Fibroblast of upper back skin (primary cell): ENCODE measurements around the gene F3.

Experiments used
- DNase-seq: peaks from one replicate; pipeline ENCODE4 v3.0.0-alpha.2; 2013

Gene F3

DNA sequence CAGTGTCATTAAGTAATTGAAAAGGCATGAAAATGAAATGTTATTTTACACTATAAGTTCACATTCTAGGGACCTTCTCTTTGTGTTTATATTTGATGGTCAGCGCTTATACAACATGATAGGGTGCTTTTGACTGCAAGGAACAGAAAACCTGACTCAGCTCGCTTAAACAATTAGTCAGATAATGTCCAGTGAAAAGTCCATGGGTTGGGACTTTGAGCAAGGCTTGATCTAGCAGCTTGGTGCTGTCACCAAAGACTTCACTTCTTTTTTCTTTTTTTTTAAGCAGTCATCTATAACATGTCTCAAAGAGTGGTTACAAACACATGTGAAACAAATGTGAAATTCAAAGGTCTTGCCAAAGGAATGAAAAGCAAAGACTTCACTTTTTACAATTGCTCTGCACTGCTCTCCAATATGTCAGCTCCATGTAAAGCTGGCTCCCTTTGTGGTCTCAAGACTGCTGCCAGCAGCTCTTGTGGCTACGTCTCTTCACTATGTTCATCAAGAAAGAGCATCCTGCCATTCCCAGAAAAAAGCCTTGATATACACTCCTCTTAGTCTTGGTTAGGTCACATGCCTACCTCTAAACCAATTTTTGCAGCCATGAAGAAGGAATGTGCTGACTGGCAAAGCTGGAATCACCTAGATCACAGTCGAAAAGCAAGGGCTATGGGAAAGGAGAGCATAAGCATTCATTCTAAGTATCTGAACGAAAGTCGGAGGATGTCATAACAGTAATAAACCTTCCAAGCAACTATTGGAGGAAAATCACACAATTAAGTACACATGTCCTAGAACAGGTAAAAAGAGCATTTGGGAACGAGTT is 15.2 kb downstream of the F3 start:
- peak; percentile 56 for DNase-seq

GRCh38 chr1:94524531-94524930 is 17.0 kb downstream of the F3 start:
- no peak for DNase-seq

DNA sequence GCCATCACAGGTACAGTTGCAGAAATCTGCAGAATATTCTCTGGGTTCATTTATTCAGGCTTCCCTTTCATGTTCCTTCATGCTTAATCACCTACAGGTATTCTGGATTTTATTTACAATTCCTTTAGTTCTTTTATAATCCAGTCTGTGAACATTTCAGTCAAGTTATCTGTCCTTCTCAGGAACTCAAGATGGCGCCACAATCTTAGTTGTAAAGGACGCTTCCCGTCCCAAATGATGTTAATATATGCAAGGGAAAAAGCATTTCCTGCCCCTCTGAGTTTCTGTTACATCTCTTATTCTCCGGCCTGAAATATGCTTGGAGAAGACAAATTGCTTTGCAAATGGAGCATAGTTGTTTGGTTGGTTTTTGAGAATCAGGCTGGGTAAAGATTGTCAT is 19.3 kb downstream of the F3 start:
- peak; percentile 79 for DNase-seq

DNA sequence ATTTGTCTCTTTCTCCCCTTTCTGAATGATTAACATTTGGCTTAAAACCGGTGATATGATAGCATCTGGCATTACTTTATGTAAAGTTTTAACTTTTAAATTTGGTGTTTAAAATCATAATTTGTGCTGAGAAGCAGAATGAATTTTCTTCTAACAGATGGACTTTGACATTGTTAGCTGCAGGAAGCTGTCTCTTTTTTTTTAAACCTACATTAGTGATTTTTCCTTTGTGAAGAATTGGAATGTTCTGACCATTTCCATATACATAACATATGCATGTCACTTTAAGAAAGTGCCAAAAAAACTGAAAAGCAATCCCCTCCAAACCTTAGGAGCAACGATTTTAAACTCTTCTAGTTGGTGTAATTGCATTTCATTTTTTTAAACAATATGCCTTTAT is 22.2 kb downstream of the F3 start:
- DNase-seq = no peak

GRCh38 chr1:94515296-94515947 is 26.1 kb downstream of the F3 start:
- DNase-seq = no peak

DNA sequence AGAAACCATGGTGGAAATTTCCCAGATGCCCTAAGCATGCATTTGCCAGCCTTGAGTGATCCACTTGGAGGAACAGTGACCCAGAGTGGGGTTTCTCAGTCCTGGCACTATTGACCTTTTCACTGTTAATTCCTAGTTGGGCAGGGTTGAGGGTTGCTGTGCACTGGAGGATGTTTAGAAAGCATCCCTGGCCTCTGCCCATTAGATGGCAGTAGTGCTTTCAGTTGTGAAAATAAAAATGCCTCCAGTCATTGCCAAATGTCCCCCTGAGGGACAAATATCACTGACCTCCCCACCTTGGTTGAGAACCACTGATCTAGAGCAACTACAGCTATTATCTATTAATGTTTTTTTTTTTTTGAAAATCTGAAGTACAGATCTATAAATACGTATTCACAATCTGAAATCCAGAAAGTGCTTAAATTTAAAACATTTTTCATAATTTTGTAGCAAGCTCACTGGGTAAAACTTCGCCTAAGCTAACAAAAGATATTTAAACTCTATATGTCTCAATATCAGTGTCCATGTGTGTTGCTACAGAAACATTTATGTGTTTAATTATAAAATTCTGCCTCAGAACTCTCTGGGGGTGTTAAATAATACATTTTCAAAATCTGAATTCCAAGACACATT is 27.3 kb downstream of the F3 start:
- peak; percentile 22 for DNase-seq

DNA sequence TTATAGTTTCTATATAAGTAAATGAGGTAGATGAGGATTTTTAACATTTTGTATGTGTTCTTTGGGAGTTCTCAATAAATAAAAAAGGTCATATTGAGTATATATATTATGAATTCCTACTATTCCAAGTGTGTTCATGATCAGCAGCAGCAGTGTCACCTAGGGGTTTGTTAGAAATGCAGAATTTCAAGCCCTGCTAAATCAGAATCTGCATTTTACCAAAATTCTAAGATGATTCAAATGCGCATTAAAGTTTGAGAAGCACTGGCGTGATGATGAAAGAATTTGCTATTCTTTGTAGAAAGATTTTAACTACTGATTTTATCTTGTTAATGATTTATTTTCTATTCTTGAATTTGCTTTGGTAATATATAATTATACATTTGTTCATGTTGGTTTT is 28.7 kb downstream of the F3 start:
- no peak for DNase-seq

DNA sequence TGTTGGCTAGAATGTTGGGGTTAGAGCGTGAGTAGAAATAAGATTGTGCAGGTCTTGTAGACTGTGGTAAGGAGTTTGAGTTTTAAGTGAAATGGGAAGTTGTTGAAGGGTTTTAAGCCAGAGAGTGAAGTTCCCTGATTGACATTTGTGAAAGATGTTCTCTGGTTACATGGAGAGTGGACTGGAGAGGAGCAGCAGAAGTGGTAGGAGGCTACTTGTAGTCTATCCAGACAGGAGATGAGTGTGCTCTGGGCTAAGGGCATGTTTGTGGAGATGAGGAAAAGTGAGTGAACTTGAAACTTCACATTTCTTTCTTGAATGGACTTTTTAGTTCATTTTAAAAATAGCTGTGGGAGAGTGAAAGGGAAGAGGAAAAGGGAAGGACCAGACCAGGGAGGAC is 37.0 kb downstream of the F3 start:
- no peak for DNase-seq

- DNase-seq = no peak
Measured at GRCh38 chr1:94503153-94503552, 38.4 kb downstream of the F3 start.

GRCh38 chr1:94501935-94502334 is 39.6 kb downstream of the F3 start:
- DNase-seq = no peak

- no peak for DNase-seq
Measured at GRCh38 chr1:94501426-94501825, 40.1 kb downstream of the F3 start.

DNA sequence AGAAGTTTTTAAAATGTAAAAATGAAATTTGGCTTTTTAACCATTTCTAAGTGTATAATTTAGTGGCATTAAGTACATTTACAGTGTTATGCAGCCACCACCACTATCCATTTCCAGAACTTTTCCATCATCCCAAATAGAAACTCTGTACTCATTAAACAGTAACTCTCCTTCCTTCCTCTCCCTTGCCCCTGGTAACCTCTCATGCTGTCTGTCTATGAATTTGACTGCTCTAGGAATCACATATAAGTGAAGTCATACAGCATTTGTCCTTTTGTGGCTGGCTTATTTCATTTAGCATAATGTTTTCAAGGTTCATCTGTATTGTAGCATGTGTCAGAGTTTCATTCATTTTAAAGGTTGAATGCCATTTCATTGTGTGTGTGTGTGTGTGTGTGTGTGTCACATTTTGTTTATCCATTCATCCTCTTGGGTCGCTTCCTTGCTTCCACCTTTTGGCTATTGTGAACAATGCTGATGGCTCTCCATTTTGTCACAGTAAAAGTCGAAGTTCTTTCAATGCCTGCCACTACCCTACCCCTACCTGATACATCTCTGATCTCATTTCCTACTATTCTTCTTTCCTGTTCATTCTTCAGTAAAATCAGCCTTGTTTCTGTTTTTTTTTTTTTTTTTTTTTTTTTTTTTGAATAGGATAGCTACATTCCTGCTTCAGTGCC is 45.3 kb downstream of the F3 start:
- DNase-seq = no peak

DNA sequence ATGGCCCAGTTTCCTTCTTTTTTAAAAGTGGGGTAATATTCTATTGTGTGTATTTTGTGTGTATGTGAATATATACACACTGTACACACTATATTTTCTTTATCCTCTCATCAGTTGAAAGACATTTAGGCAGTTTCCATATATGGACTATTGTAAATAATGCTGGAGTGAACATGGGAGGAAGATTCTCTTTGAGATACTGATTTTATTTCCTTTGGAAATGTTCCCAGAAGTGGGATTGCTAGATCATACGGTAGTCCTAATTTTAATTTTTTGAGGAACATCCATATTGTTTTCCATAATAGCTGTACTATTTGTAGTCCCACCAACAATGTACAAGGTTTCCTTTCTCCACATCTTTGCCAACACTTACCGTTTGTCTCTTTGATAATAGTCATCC is 51.0 kb downstream of the F3 start:
- no peak for DNase-seq

DNA sequence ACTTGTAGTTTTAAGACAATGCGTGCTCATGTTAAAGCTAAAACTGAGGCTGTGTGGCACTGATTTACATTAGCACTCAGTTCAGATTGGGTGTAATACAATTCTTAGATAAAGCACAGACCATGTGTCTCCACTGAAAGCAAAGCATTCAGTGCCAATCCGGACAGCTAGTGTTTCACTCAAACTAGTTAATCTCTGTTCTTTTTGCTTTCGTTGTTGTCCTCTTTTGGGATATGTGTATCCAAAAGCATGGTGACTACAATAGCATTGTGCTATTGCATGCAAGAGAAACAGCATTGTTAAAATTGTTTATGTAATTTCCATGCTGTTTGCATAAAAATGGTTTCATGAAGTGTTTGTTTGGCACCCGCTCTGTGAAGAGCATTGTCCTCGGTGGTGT is 54.6 kb downstream of the F3 start:
- DNase-seq = no peak

DNA sequence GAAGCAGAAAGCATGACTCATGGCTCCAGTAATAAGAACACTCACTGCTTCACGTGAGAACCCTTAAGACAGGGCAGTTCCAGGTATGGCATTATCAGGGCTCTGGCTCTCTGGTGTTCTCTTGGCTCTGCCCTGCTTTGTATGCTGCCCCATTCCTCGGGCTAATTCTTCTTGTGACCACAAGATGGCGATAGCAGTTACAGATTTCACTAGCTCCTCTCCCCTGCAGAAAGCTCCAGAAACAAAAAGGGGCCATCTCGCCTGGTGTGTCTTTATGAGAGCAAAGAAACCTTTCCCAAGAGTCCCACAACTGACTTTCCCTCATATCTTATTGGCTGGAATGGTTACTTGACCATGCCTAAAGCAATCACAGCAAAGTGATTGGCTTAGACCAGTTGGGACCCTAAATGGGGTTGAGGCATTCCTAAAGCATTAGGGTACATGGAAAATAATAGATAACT is 60.1 kb downstream of the F3 start:
- peak; percentile 68 for DNase-seq

- DNase-seq = peak; percentile 5
Measured at GRCh38 chr1:94479682-94480081, 61.9 kb downstream of the F3 start.
